Dendritic cell treated with granulocyte-macrophage colony-stimulating factor and Interleukin-4, amounts not matched to agents 40 ng/mL and 50 ng/mL, for 4 days (primary cell): ENCODE measurements around the gene ZNF778.
A peak's percentile ranks its signal among the peaks of the same experiment; 100 is the strongest.
"Not testable (repeated sequence)": the region's sequence is repeated elsewhere in the genome, so short reads cannot be mapped to it uniquely, and the experiment has no call there.

Experiments
- H3K27ac Mint-ChIP-seq: one replicate; pipeline ENCODE4 v1.8.0; 2022; ENCODE audit warnings: mild to moderate bottlenecking, mixed read lengths
- H3K27me3 Mint-ChIP-seq: one replicate; pipeline ENCODE4 v1.8.0; 2022; ENCODE audit warnings: mild to moderate bottlenecking, mixed read lengths
- H3K36me3 Mint-ChIP-seq: one replicate; pipeline ENCODE4 v1.8.0; 2022; ENCODE audit warnings: low read depth, mixed read lengths
- H3K4me1 Mint-ChIP-seq: one replicate; pipeline ENCODE4 v1.8.0; 2022; ENCODE audit warnings: low read depth, mixed read lengths
- H3K4me3 Mint-ChIP-seq: one replicate; pipeline ENCODE4 v1.8.0; 2022; ENCODE audit warnings: mild to moderate bottlenecking, moderate library complexity, mixed read lengths
- H3K9me3 Mint-ChIP-seq: one replicate; pipeline ENCODE4 v1.8.0; 2022; ENCODE audit warnings: mixed read lengths
- intact Hi-C: fragments of 100-400 bp; cut with micrococcal nuclease; formaldehyde crosslinking; loops from one replicate; pipeline ENCODE4 v1.15.0; 2022

ZNF778 gene

GRCh38 chr16:89187032-89187769 is 30.3 kb upstream of the ZNF778 start:
- H3K27ac Mint-ChIP-seq, result no peak overlapping the region
- no peaks in the 10 kb centered on the region for H3K9me3 Mint-ChIP-seq
- no peak overlapping the region for H3K4me3 Mint-ChIP-seq
- peaks cover 49% of the 10 kb centered on the region for H3K27me3 Mint-ChIP-seq
- intact Hi-C loops, result no loop called here
- no peaks in the 10 kb centered on the region for H3K4me1 Mint-ChIP-seq
- no peaks in the 10 kb centered on the region for H3K36me3 Mint-ChIP-seq

GRCh38 chr16:89187770-89188392 is 29.6 kb upstream of the ZNF778 start:
- Mint-ChIP-seq H3K27me3 (peaks cover 47% of the 10 kb centered on the region), H3K4me1 (no peaks in the 10 kb centered on the region), H3K36me3 (no peaks in the 10 kb centered on the region), H3K9me3 (no peaks in the 10 kb centered on the region), H3K4me3 (no peak overlapping the region), H3K27ac (no peak overlapping the region)
- intact Hi-C loops, result no loop called here

- intact Hi-C loops, H3K27ac Mint-ChIP-seq, H3K36me3 Mint-ChIP-seq, H3K4me3 Mint-ChIP-seq, H3K4me1 Mint-ChIP-seq, H3K9me3 Mint-ChIP-seq: not testable (repeated sequence)
- peaks cover 40% of the 10 kb centered on the region for H3K27me3 Mint-ChIP-seq
Observed at GRCh38 chr16:89188471-89189357, 28.8 kb upstream of the ZNF778 start.

- H3K36me3 Mint-ChIP-seq, result no peaks in the 10 kb centered on the region
- intact Hi-C loops, result no loop called here
- peaks cover 6% of the 10 kb centered on the region for H3K4me1 Mint-ChIP-seq
- no peak overlapping the region for H3K4me3 Mint-ChIP-seq
- H3K27ac Mint-ChIP-seq, result no peak overlapping the region
- peaks cover 40% of the 10 kb centered on the region for H3K27me3 Mint-ChIP-seq
- H3K9me3 Mint-ChIP-seq, result no peaks in the 10 kb centered on the region
Observed at GRCh38 chr16:89189358-89190025, 28.0 kb upstream of the ZNF778 start.

GRCh38 chr16:89190150-89190958 is 27.1 kb upstream of the ZNF778 start:
- intact Hi-C loops, result no loop called here
- Mint-ChIP-seq H3K27ac (no peak overlapping the region), H3K4me1 (peaks cover 10% of the 10 kb centered on the region), H3K27me3 (peaks cover 44% of the 10 kb centered on the region), H3K4me3 (no peak overlapping the region), H3K36me3 (no peaks in the 10 kb centered on the region), H3K9me3 (no peaks in the 10 kb centered on the region)

- Mint-ChIP-seq H3K4me1 (peaks cover 10% of the 10 kb centered on the region), H3K27ac (no peak overlapping the region), H3K36me3 (no peaks in the 10 kb centered on the region), H3K4me3 (no peak overlapping the region), H3K27me3 (peaks cover 46% of the 10 kb centered on the region), H3K9me3 (no peaks in the 10 kb centered on the region)
- intact Hi-C loops, result no loop called here
Observed at GRCh38 chr16:89191033-89191900, 26.2 kb upstream of the ZNF778 start.

- H3K27ac Mint-ChIP-seq, result no peak overlapping the region
- no peaks in the 10 kb centered on the region for H3K36me3 Mint-ChIP-seq
- peaks cover 48% of the 10 kb centered on the region for H3K27me3 Mint-ChIP-seq
- intact Hi-C loops, result no loop called here
- no peak overlapping the region for H3K4me3 Mint-ChIP-seq
- peaks cover 10% of the 10 kb centered on the region for H3K4me1 Mint-ChIP-seq
- H3K9me3 Mint-ChIP-seq, result no peaks in the 10 kb centered on the region
Observed at GRCh38 chr16:89191901-89192185, 25.7 kb upstream of the ZNF778 start.

- intact Hi-C loops, H3K36me3 Mint-ChIP-seq, H3K27ac Mint-ChIP-seq, H3K9me3 Mint-ChIP-seq: not testable (repeated sequence)
- Mint-ChIP-seq H3K4me3 (peak overlapping the region; percentile 4), H3K4me1 (peaks cover 10% of the 10 kb centered on the region), H3K27me3 (peaks cover 52% of the 10 kb centered on the region)
Observed at GRCh38 chr16:89192186-89192955, 25.1 kb upstream of the ZNF778 start.

GRCh38 chr16:89192956-89193575 is 24.4 kb upstream of the ZNF778 start:
- Mint-ChIP-seq H3K27me3 (peaks cover 54% of the 10 kb centered on the region), H3K27ac (no peak overlapping the region), H3K9me3 (no peaks in the 10 kb centered on the region), H3K36me3 (no peaks in the 10 kb centered on the region), H3K4me3 (no peak overlapping the region), H3K4me1 (peaks cover 10% of the 10 kb centered on the region)
- intact Hi-C loops, result no loop called here

- peaks cover 10% of the 10 kb centered on the region for H3K4me1 Mint-ChIP-seq
- H3K4me3 Mint-ChIP-seq, result no peak overlapping the region
- no peaks in the 10 kb centered on the region for H3K36me3 Mint-ChIP-seq
- H3K27me3 Mint-ChIP-seq, result peaks cover 58% of the 10 kb centered on the region
- intact Hi-C loops, result no loop called here
- H3K27ac Mint-ChIP-seq, result no peak overlapping the region
- no peaks in the 10 kb centered on the region for H3K9me3 Mint-ChIP-seq
Observed at GRCh38 chr16:89193576-89194293, 23.8 kb upstream of the ZNF778 start.
